Endothelial cell of umbilical vein (primary cell): ENCODE measurements around the gene ZNF138. TPM values are rescaled to one million over a fixed set of nuclear protein-coding genes. Genes with fewer than 3 reads are reported as not detected.

Experiments used
- BruUV-seq: library from RNA; stranded (reverse); fragments of 400-500 nt; replicated peaks from 2 replicates; lab custom pipeline; 2021; lab: Mats Ljungman, UMichigan
- CTCF ChIA-PET: fragments of 300-600, 350-600 bp; sonication (Branson Sonifier 250); formaldehyde crosslinking; loops from one replicate; lab custom pipeline; 2021; ENCODE audit warnings: antibody characterized with exemption, inconsistent platforms; lab: Charles Lee
- POLR2A ChIA-PET: fragments of 300-600, 350-600 bp; sonication (Branson Sonifier 250); formaldehyde crosslinking; loops from one replicate; lab custom pipeline; 2021; ENCODE audit warnings: antibody characterized with exemption, inconsistent platforms; lab: Charles Lee
- DNase-seq: peaks from one replicate; pipeline ENCODE4 v3.0.0-alpha.2; 2011; ENCODE audit warnings: low read depth, low spot score
- FAIRE-seq: peaks from 2 replicates; lab custom pipeline; 2011; peaks lifted over from hg19 to GRCh38; lab: Jason Lieb, UNC
- H2AFZ ChIP-seq: 2 replicates; pipeline ENCODE4 v1.6.0; 2012; ENCODE audit warnings: low read depth, low read length, control low read depth, inconsistent platforms
- H3K27ac ChIP-seq: 2 replicates; pipeline ENCODE4 v1.5.1; 2011; ENCODE audit warnings: low read depth, mild to moderate bottlenecking, control low read depth, low read length, moderate library complexity; ENCODE audit not compliant: insufficient read depth
- H3K27me3 ChIP-seq, 2 experiments: 2 replicates each; pipeline versions ENCODE4 v1.6.0 to v1.6.1; 2011; ENCODE audit warnings: low read length in 2 of 2, mixed read lengths in 1 of 2; ENCODE audit not compliant: control insufficient read depth in 2 of 2, insufficient read depth in 2 of 2
- H3K36me3 ChIP-seq, 2 experiments: 2 replicates in 1 of 2; 3 replicates in 1 of 2; pipeline ENCODE4 v1.5.1; 2011; ENCODE audit warnings: low read length in 2 of 2, mild to moderate bottlenecking in 1 of 2, moderate library complexity in 1 of 2; ENCODE audit not compliant: control insufficient read depth in 2 of 2, insufficient read depth in 2 of 2; ENCODE audit errors: extremely low read depth in 1 of 2
- H3K4me1 ChIP-seq: 3 replicates; pipeline ENCODE4 v1.5.1; 2011; ENCODE audit warnings: mild to moderate bottlenecking, low read length; ENCODE audit not compliant: control insufficient read depth, insufficient read depth; ENCODE audit errors: extremely low read depth
- H3K4me2 ChIP-seq: 2 replicates; pipeline ENCODE4 v1.6.1; 2011; ENCODE audit warnings: low read length, control low read depth, mixed read lengths; ENCODE audit not compliant: insufficient read depth
- H3K4me3 ChIP-seq, 3 experiments: fragments of 200-600 bp in 1 of 3; sonication (generic), shearing (Covaris generic) in 1 of 3; replicated peaks in 1 of 3; 2 replicates each; pipeline ENCODE4 v1.5.1; 2011 to 2016; ENCODE audit warnings: control low read depth in 3 of 3, low read length in 3 of 3, mild to moderate bottlenecking in 2 of 3, inconsistent platforms in 1 of 3, low read depth in 1 of 3, moderate library complexity in 1 of 3; ENCODE audit not compliant: insufficient read depth in 1 of 3
- H3K79me2 ChIP-seq: 2 replicates; pipeline ENCODE4 v1.6.0; 2012; ENCODE audit warnings: low read length, inconsistent platforms; ENCODE audit not compliant: control insufficient read depth, insufficient read depth
- H3K9ac ChIP-seq: replicated peaks from 2 replicates; pipeline ENCODE3; 2011; ENCODE audit warnings: low read length, control low read depth; ENCODE audit not compliant: insufficient read depth; ENCODE audit errors: extremely low read depth
- H3K9me1 ChIP-seq: replicated peaks from 3 replicates; pipeline ENCODE4 v1.6.0; 2011; ENCODE audit warnings: mild to moderate bottlenecking, low read length; ENCODE audit not compliant: control insufficient read depth, insufficient read depth; ENCODE audit errors: extremely low read depth
- H3K9me3 ChIP-seq: replicated peaks from 2 replicates; pipeline ENCODE4 v1.5.1; 2012; ENCODE audit warnings: low read length, inconsistent platforms; ENCODE audit not compliant: control insufficient read depth, insufficient read depth
- H4K20me1 ChIP-seq: replicated peaks from 2 replicates; pipeline ENCODE3; 2011; ENCODE audit warnings: mild to moderate bottlenecking, low read length; ENCODE audit not compliant: control insufficient read depth, insufficient read depth; ENCODE audit errors: extremely low read depth
- EZH2 ChIP-seq: IDR thresholded peaks from 2 replicates; pipeline ENCODE4 v1.6.1; 2012; ENCODE audit warnings: borderline replicate concordance, low read depth, mild to moderate bottlenecking, moderate library complexity, low read length, inconsistent platforms; ENCODE audit not compliant: severe bottlenecking
- FOS ChIP-seq: IDR thresholded peaks from 2 replicates; pipeline ENCODE4 v1.6.1; 2011; ENCODE audit warnings: mild to moderate bottlenecking, low read length, moderate library complexity, borderline replicate concordance; ENCODE audit not compliant: insufficient read depth
- GATA2 ChIP-seq: IDR thresholded peaks from 2 replicates; pipeline ENCODE4 v1.7.0; 2011; ENCODE audit warnings: low read depth, mild to moderate bottlenecking, moderate library complexity, mixed read lengths, low read length; ENCODE audit not compliant: insufficient read length, insufficient read depth
- JUN ChIP-seq: IDR thresholded peaks from 2 replicates; pipeline ENCODE4 v1.6.1; 2011; ENCODE audit warnings: borderline replicate concordance, low read depth; ENCODE audit not compliant: insufficient read length, insufficient read depth
- MYC ChIP-seq: IDR thresholded peaks from one replicate; pipeline ENCODE4 v1.6.1; 2011; ENCODE audit warnings: mild to moderate bottlenecking, low read depth, low read length
- POLR2A ChIP-seq: IDR thresholded peaks from 2 replicates; pipeline ENCODE4 v1.6.1; 2012; ENCODE audit warnings: low read depth, mild to moderate bottlenecking, control low read depth, low read length
- POLR2AphosphoS5 ChIP-seq: IDR thresholded peaks from 2 replicates; pipeline ENCODE4 v1.6.1; 2012; ENCODE audit warnings: low read depth, mild to moderate bottlenecking, control low read depth, low read length, moderate library complexity; ENCODE audit not compliant: insufficient read depth
- dilution Hi-C: fragments of 300-500 bp; cut with MboI; formaldehyde crosslinking; loops from one replicate; pipeline ENCODE4 v1.15.0; 2019; ENCODE audit warnings: low sequenced_read_pairs; ENCODE audit not compliant: extremely low pct_ligation_motif_present
- intact Hi-C: fragments of 100-400 bp; cut with micrococcal nuclease; formaldehyde crosslinking; loops from one replicate; pipeline ENCODE4 v1.10.0; 2022
- polyA plus RNA-seq, 4 experiments: library from polyadenylated mRNA; depleted of rRNA in 3 of 4; stranded (reverse) in 3 of 4; unstranded in 1 of 4; fragments of >200 nt; gene quantifications; 2 replicates each; pipeline versions ENCODE4 v1.2.1 to v1.2.3, GENCODE V29; 2011 to 2012; ENCODE audit warnings: missing spikeins in 1 of 4
- total RNA-seq: library from RNA; stranded (reverse); gene quantifications from 2 replicates; pipeline ENCODE4 v1.2.3, GENCODE V29; 2021
- TF ChIP-seq, protein P1 (sequence below): IDR thresholded peaks from 2 replicates; pipeline ENCODE4 v1.6.1; 2011; ENCODE audit not compliant: insufficient read depth, insufficient read length
- TF ChIP-seq, protein P2 (sequence below), 2 donors: IDR thresholded peaks; 1 replicate in 1 of 2; 2 replicates in 1 of 2; pipeline ENCODE4 v1.5.1; 2011; ENCODE audit warnings: low read length in 2 of 2, mild to moderate bottlenecking in 2 of 2, moderate library complexity in 2 of 2, control low read depth in 1 of 2, inconsistent platforms in 1 of 2, low read depth in 1 of 2; ENCODE audit not compliant: insufficient read depth in 1 of 2; ENCODE audit errors: extremely low read depth in 1 of 2

Gene ZNF138
- total and polyA plus RNA-seq, 2 donors (not counting 3 experiments of a cell fraction or from before 2014, with no cell fraction given): 2.0 to 3.3 TPM

DNA sequence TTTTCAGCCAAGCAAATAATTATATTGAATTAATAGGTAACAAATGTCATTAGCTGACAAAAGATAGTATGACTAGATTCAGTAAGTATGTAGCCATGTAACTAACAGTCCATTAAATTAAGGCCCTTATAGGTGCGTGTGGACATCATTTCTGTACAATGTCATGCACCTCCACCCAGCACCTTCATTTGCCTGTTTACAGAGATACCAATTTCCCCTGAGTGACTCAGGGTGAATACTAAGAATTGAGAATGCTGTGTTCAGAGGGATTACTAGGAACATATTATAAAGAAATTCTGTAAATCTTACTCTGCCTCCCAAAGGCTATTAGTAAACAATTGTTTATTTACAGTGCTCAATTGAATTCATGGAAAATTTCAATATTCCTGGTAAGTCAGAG lies 60.7 kb downstream of the ZNF138 start:
- DNase-seq: no peak
- ChIA-PET CTCF (no interaction called here), POLR2A (no interaction called here)
- H3K4me2 ChIP-seq: no peak overlapping the region
- dilution Hi-C loops (no loop called here), intact Hi-C loops (no loop called here)
- H2AFZ ChIP-seq: no peak overlapping the region
- H3K36me3 ChIP-seq: no peaks in the 10 kb centered on the region
- no peaks in the 10 kb centered on the region for H3K27me3 ChIP-seq
- TF ChIP-seq, protein P1, sequence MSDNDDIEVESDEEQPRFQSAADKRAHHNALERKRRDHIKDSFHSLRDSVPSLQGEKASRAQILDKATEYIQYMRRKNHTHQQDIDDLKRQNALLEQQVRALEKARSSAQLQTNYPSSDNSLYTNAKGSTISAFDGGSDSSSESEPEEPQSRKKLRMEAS: no peak
- no peak for TF ChIP-seq FOS
- TF ChIP-seq, protein P2, sequence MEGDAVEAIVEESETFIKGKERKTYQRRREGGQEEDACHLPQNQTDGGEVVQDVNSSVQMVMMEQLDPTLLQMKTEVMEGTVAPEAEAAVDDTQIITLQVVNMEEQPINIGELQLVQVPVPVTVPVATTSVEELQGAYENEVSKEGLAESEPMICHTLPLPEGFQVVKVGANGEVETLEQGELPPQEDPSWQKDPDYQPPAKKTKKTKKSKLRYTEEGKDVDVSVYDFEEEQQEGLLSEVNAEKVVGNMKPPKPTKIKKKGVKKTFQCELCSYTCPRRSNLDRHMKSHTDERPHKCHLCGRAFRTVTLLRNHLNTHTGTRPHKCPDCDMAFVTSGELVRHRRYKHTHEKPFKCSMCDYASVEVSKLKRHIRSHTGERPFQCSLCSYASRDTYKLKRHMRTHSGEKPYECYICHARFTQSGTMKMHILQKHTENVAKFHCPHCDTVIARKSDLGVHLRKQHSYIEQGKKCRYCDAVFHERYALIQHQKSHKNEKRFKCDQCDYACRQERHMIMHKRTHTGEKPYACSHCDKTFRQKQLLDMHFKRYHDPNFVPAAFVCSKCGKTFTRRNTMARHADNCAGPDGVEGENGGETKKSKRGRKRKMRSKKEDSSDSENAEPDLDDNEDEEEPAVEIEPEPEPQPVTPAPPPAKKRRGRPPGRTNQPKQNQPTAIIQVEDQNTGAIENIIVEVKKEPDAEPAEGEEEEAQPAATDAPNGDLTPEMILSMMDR (IDR thresholded peaks at IDR 0.05; ENCODE audit: extremely low read depth in 1 of 2, insufficient read depth in 1 of 2, low read depth in 1 of 2, low read length in 2 of 2): no peak
- no peak for TF ChIP-seq POLR2A
- no peak for TF ChIP-seq GATA2
- no peak for TF ChIP-seq EZH2
- TF ChIP-seq MYC: no peak
- TF ChIP-seq JUN: no peak
- TF ChIP-seq POLR2AphosphoS5: no peak
- FAIRE-seq: no peak
- H3K27ac ChIP-seq: no peak overlapping the region
- H3K9me3 ChIP-seq: no peaks in the 10 kb centered on the region
- no TSS peak for BruUV-seq
- H3K79me2 ChIP-seq: no peaks in the 10 kb centered on the region
- H4K20me1 ChIP-seq: no peaks in the 10 kb centered on the region
- H3K9me1 ChIP-seq: no peaks in the 10 kb centered on the region
- no peak overlapping the region for H3K9ac ChIP-seq
- no peak overlapping the region for H3K4me3 ChIP-seq
- H3K4me1 ChIP-seq: no peaks in the 10 kb centered on the region
